Transverse colon (tissue), 4 donors: ENCODE measurements around the gene KATNIP.

Experiments used
- CTCF ChIP-seq, 5 experiments: fragments of 200-600 bp in 3 of 5; fragments of 450-650 bp in 2 of 5; sonication (generic) in 3 of 5; IDR thresholded peaks; 1 replicate in 2 of 5; 2 replicates in 3 of 5; pipeline ENCODE4 v1.5.1; 2016 to 2017; ENCODE audit warnings: antibody characterized with exemption in 5 of 5, inconsistent platforms in 3 of 5, mild to moderate bottlenecking in 2 of 5, moderate library complexity in 1 of 5
- POLR2A ChIP-seq: fragments of 450-650 bp; IDR thresholded peaks from one replicate; pipeline ENCODE4 v1.6.1; 2016; ENCODE audit warnings: antibody characterized with exemption, mild to moderate bottlenecking, moderate library complexity
- POLR2AphosphoS5 ChIP-seq, 3 donors: sonication (generic); formaldehyde crosslinking; IDR thresholded peaks; one replicate each; pipeline ENCODE4 v1.6.1; 2016; ENCODE audit warnings: antibody characterized with exemption in 3 of 3

GRCh38 chr16:27547851-27548250 is 2.1 kb upstream of the KATNIP start:
- TF ChIP-seq POLR2A (no peak), POLR2AphosphoS5 (IDR thresholded peaks at IDR 0.05) (no peak), CTCF (IDR thresholded peaks at IDR 0.05) (no peak)
